ENCODE measurements around the gene CEP68. TPM values are rescaled to one million over a fixed set of nuclear protein-coding genes. Genes with fewer than 3 reads are reported as not detected.

The CEP68 gene
- total RNA-seq, 2 donors from 2014 or later = 12.5 to 12.7 TPM

DNA sequence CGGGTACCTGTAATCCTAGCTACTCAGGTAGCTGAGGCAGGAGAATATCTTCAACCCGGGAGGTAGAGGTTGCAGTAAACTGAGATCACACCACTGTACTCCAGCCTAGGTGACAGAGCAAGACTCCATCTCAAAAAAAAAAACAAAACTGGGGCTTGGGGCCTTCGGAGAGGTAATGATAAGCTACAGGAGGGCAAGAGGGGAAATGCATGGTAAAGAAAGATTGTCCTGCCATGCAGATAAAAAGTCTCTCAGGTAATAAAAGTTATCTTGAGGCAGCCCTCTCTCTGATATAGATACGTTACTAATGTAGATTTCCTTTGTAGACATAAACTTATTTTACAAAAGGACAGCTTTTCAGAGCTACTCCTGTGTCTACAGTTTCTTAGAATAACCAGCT, 77.4 kb downstream of the CEP68 start:
- no peaks in the 10 kb centered on the region for H3K27me3 ChIP-seq
- DNase-seq (ENCODE audit: low spot score) = no peak
- peaks cover 0 to 11% of the 10 kb centered on the region in 2 donors for H3K4me1 ChIP-seq
- no peaks in the 10 kb centered on the region for H3K9me3 ChIP-seq
- H3K36me3 ChIP-seq = no peaks in the 10 kb centered on the region
- H3K27ac ChIP-seq = no peak overlapping the region
- H3K4me3 ChIP-seq = no peak overlapping the region
- TF ChIP-seq, protein P1, sequence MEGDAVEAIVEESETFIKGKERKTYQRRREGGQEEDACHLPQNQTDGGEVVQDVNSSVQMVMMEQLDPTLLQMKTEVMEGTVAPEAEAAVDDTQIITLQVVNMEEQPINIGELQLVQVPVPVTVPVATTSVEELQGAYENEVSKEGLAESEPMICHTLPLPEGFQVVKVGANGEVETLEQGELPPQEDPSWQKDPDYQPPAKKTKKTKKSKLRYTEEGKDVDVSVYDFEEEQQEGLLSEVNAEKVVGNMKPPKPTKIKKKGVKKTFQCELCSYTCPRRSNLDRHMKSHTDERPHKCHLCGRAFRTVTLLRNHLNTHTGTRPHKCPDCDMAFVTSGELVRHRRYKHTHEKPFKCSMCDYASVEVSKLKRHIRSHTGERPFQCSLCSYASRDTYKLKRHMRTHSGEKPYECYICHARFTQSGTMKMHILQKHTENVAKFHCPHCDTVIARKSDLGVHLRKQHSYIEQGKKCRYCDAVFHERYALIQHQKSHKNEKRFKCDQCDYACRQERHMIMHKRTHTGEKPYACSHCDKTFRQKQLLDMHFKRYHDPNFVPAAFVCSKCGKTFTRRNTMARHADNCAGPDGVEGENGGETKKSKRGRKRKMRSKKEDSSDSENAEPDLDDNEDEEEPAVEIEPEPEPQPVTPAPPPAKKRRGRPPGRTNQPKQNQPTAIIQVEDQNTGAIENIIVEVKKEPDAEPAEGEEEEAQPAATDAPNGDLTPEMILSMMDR (IDR thresholded peaks at IDR 0.05) = no peak

DNA sequence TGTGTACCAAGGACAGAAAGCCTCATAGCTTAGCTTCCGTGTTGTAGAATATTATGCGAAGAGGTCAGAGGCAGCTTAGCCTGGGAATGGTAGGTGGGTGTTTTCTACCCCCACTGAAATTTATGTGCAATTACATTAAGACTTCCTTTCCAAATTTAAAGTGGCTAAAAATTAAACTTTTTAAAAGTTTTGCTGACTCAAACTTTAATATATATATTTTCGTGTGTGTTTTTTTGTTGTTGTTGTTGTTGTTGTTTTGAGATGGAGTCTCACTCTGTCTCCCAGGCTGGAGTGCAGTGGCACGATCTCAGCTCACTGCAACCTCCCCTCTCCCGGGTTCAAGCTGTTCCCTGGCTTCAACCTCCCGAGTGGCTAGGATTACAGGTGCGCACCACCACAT, 77.9 kb downstream of the CEP68 start:
- no peak for DNase-seq (ENCODE audit: low spot score)
- Histone ChIP-seq H3K27me3 (no peaks in the 10 kb centered on the region), H3K4me3 (no peak overlapping the region), H3K9me3 (no peaks in the 10 kb centered on the region), H3K4me1 (peaks cover 0 to 8% of the 10 kb centered on the region in 2 donors), H3K27ac (no peak overlapping the region), H3K36me3 (no peaks in the 10 kb centered on the region)
- TF ChIP-seq, protein P1 (IDR thresholded peaks at IDR 0.05) = no peak

DNA sequence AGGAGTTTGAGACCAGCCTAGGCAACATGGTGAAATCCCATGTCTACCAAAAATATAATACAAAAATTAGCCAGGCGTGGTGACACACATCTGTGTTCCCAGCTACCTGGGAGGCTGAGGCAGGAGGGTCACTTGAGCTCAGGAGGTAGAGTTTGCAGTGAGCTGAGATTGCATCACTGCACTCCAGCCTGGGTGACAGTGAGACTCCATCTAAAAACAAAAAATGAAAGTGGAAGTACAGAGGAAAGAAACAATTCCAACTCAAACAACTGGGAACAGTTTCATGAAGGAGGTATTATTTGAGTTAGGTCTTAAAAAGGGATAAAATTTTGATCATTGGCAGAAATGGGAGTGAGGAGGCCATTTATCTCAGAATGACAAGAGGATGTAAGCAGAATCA, 80.0 kb downstream of the CEP68 start:
- Histone ChIP-seq H3K36me3 (no peaks in the 10 kb centered on the region), H3K27ac (no peak overlapping the region), H3K27me3 (no peaks in the 10 kb centered on the region)

More for the DNA sequence above, 80.0 kb downstream of the CEP68 start:
- H3K4me1 ChIP-seq = peaks cover 0 to 2% of the 10 kb centered on the region in 2 donors
- no peaks in the 10 kb centered on the region for H3K9me3 ChIP-seq
- DNase-seq (ENCODE audit: low spot score) = no peak
- H3K4me3 ChIP-seq = no peak overlapping the region
- TF ChIP-seq, protein P1 (IDR thresholded peaks at IDR 0.05) = no peak

Other genes with a start within 250 kb of the CEP68 start
- gene SLC1A4, start 67.0 kb upstream of the CEP68 start, total RNA-seq = 1 to 10 TPM; 2.2 to 6.0 TPM
- gene RAB1A, start 73.7 kb downstream of the CEP68 start, total RNA-seq = 10 to 100 TPM; 69.6 to 73.8 TPM
- gene ACTR2, start 171.4 kb downstream of the CEP68 start, total RNA-seq = 10 to 100 TPM; 41.2 to 45.5 TPM